Measurements from ENCODE around the gene TMEM126B. TPM values are rescaled to one million over a fixed set of nuclear protein-coding genes. Genes with fewer than 3 reads are reported as not detected.

The TMEM126B gene
- total RNA-seq, 2 donors from 2014 or later = 77.0 to 104 TPM

Other genes starting within 250 kb of the TMEM126B start
- gene DLG2, start 1.2 kb upstream of the TMEM126B start, total RNA-seq = 1 to 10 TPM; 4.2 to 5.4 TPM
- gene TMEM126A, start 19.4 kb downstream of the TMEM126B start, total RNA-seq = 10 to 100 TPM; 36.5 to 60.3 TPM
- 10 to 100 TPM; 61.0 to 65.7 TPM for gene CREBZF, start 36.5 kb downstream of the TMEM126B start, total RNA-seq
- not detected for gene CCDC89, start 57.6 kb downstream of the TMEM126B start, total RNA-seq
- gene SYTL2, start 182.5 kb downstream of the TMEM126B start, total RNA-seq = 1 to 10 TPM; 4.6 to 7.5 TPM
- under 1 TPM in 1 of 2 donors, not detected in 1; 0.19 TPM for gene CCDC83, start 226.8 kb downstream of the TMEM126B start, total RNA-seq